ENCODE data around the gene ITLN2.
"Not testable (repeated sequence)": the region's sequence is repeated elsewhere in the genome, so short reads cannot be mapped to it uniquely, and the experiment has no call there.

GRCh38 chr1:160902251-160902650 is 52.4 kb downstream of the ITLN2 start:
- not testable (repeated sequence) for TF ChIP-seq CTCF (IDR thresholded peaks at IDR 0.05 in 2 of 3, conservative IDR thresholded peaks at IDR 0.05 in 1 of 3; ENCODE audit: borderline replicate concordance in 1 of 3, insufficient read depth in 1 of 3, low read depth in 2 of 3, low read length in 2 of 3); POLR2A (IDR thresholded peaks at IDR 0.05; ENCODE audit: borderline replicate concordance, extremely low read depth, insufficient read depth, insufficient read length); POLR2AphosphoS5 (IDR thresholded peaks at IDR 0.05; ENCODE audit: low read depth, low read length); MAX (IDR thresholded peaks at IDR 0.05); EZH2phosphoT487 (IDR thresholded peaks at IDR 0.05; ENCODE audit: borderline replicate concordance)

All from HCT116 (cell line).